Effector CD8-positive, alpha-beta T cell (primary cell): Measurements from ENCODE around the gene RBM19.
"Not testable (repeated sequence)": the region's sequence is repeated elsewhere in the genome, so short reads cannot be mapped to it uniquely, and the experiment has no call there.

Experiments used
- DNase-seq: peaks from one replicate; lab custom pipeline; 2025; lab: John Stamatoyannopoulos, UW

RBM19 gene

DNA sequence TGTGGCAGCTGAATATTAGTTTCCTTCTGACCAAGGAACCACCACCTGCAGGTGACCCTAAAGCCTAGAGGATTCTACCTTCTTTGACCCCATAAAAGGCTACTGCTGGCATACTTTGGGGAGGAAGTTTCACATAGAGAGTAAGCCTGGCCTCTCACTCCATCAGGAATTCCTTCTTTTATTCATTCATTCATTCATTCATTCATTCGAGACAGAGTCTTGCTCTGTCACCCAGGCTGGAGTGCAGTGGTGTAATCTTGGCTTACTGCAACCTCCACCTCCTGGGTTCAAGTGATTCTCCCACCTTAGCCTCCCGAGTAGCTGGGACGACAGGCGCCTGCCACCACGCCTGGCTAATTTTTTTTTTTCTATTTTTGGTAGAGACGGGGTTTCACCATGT, 64.8 kb downstream of the RBM19 start:
- DNase-seq = not testable (repeated sequence)

GRCh38 chr12:113900716-113901115, 65.4 kb downstream of the RBM19 start:
- DNase-seq = no peak

- no peak for DNase-seq
These were observed 66.3 kb downstream of the RBM19 start for GRCh38 chr12:113899561-113900471.

GRCh38 chr12:113899042-113899560, 67.0 kb downstream of the RBM19 start:
- no peak for DNase-seq

- no peak for DNase-seq
These were observed 67.7 kb downstream of the RBM19 start for GRCh38 chr12:113898466-113898865.

- no peak for DNase-seq
These were observed 68.7 kb downstream of the RBM19 start for GRCh38 chr12:113897406-113897805.

DNA sequence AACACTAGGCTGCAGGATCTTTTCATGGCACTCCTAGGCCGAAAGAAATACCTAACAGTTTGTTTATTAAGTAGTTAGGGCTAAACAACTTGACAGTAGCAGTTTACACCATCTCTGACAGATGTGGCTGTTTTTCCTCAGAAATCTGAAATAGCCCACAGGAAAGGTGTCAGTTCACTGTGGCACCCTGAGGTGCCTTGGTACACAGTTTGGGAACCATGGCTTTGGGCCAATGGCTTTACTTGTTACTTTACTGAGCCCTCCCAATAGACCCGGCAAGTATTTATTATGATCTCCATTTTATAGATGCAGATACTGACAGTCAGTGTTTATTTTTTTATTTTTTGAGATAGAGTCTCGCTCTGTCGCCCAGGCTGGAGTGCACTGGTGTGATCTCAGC, 69.3 kb downstream of the RBM19 start:
- no peak for DNase-seq

DNA sequence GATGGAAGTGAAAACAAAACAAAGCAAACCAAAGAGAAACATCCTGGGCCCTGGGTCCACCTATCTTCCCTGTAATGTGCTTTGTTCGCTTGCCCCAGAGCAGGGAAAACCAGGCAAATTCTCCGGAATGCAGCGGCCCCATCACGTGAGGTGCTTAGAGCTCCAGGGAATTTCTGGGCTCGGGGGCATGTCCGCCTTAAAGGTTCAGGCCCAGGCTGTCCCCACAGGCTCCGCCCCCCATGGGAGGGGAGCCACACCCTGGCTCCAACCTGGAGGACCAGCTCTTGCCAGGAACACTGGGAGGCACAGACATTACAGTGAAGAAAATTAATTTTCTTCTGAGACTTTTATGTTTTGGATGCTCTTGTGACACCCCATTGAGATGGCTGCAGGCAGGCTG, 69.9 kb downstream of the RBM19 start:
- DNase-seq = no peak

DNA sequence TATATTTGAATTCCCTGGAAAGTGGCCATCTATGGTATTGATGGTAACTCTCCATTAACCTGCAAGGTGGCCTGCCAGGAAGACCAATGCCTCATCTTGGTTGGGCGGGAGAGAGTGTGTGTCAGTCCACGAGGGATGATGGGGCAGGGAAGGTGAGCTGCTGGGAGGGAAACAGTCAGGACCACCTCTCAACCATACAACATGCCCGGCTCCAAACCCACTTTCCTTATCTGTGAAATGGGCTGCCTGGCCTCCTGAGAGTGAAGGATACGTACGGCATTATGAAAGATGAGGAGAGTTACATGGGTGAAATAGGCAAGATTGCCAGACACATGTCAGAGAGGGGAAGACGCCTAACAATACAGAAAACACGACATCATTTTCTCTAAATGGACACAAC, 70.9 kb downstream of the RBM19 start:
- DNase-seq = no peak

DNA sequence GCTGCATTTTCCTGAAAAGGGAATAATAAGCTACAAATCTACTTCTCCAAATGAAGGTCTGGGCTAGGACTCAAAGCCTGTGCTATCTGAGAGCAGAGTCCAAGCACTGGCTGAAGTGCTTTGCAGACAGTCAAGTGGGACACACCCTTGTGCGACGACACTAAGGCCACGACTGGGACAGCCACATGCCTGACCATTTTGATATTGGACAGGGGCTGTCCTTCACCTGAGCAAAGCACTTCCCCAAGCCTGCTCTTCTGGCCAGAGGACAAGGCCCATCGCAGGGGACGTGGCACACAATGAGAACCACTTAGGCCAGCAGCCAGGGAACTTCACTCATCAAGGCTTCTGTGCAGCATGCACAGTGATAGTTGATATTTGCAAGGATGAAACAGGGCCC, 71.4 kb downstream of the RBM19 start:
- DNase-seq = no peak

- no peak for DNase-seq
These were observed 72.9 kb downstream of the RBM19 start for GRCh38 chr12:113893221-113893620.

DNA sequence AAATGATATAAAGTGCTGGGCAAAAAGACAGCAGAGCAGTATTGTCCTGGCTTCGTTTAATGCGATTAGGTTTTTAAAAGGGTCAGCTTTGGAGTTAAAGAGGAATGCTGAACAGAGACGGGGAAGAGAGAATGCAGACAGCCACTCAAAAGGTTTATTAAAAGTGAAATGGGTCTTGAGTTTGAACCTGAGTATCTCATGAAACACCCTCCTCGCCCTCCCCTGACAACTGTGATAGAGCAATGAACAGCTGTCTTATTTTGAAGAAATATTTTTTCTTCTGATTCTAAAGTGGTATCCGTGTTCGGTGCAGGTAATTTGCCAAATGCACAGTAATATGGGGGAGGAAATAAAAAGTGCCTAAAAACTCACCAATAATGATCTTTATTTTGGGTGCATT, 73.6 kb downstream of the RBM19 start:
- DNase-seq = no peak

GRCh38 chr12:113891739-113892520, 74.2 kb downstream of the RBM19 start:
- DNase-seq = no peak

DNA sequence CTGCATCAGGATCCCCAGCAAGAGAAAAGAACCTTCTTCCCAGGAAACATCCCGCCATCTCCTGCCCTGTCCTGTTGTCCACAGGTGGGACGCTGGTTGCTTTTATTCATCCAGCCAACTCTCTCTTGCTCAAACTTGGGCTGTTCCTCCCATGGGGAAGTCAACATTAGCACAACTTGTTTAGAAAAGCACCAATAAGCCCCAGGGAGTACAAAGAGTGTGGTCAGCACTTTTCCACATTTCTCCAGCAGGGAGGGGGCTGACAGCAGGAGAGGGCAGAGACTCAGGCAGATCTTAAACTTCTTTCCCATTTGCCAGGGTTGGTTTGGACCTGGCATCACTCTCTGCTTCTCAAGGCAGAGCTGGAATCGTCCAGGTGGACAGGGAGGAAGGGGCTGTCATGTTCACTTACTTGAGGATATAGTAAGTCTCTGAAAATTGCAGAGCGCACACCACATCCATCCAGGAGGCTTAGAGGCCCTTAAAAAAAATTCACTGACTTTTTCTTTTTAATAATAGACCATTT, 74.9 kb downstream of the RBM19 start:
- no peak for DNase-seq

GRCh38 chr12:113889891-113890581, 76.1 kb downstream of the RBM19 start:
- DNase-seq = no peak

GRCh38 chr12:113889076-113889475, 77.0 kb downstream of the RBM19 start:
- DNase-seq = no peak

GRCh38 chr12:113888435-113888834, 77.7 kb downstream of the RBM19 start:
- DNase-seq = no peak

DNA sequence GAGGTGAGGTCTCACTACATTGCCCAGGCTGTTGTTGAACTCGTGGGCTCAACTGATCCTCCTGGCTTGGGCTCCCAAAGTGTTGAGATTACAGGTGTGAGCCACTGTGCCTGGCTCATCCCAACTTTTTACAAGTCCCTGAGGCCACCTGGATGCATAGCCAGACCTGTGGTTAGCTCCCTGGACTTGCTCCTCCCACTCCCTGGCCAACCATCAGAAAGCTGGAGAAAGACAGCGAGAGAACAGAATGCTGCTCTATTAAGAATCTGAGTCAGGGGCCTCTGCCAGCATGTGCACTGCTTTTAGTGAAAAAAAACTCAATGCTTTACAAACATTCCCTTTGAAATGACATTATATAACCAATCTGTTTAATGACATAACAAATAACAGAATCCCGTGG, 78.2 kb downstream of the RBM19 start:
- no peak for DNase-seq

GRCh38 chr12:113886721-113887120, 79.4 kb downstream of the RBM19 start:
- no peak for DNase-seq

GRCh38 chr12:113884392-113884791, 81.7 kb downstream of the RBM19 start:
- no peak for DNase-seq

DNA sequence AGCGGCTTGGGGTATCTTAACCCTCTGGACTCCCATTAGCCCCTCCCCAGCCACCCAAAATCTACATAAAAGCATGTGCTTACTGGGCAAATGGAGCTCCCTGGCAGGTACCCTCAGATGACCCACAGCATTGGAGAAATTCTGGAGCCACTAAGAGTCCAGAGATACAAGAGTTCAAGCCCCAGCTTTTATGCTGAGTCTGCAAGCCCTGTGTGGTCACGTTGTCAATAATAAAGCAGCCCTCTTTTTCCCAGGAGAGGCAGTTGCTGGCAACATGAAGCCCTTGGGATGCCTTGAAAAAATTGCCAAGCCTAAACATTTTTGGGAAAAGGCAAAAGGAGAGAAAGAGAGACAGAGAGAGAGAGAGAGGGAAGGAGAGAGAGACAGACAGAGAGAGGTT, 83.4 kb downstream of the RBM19 start:
- no peak for DNase-seq
